Measurements from ENCODE around the gene LMNTD2.

The LMNTD2 gene

GRCh38 chr11:554428-555226 lies 5.9 kb downstream of the LMNTD2 start:
- peak; percentile 62 to 65 for DNase-seq (ENCODE audit: low read depth in 2 of 2)

GRCh38 chr11:553988-554340 lies 6.6 kb downstream of the LMNTD2 start:
- no peak for DNase-seq (ENCODE audit: low read depth in 2 of 2)

- no peak for DNase-seq (ENCODE audit: low read depth in 2 of 2)
These were observed 7.2 kb downstream of the LMNTD2 start for GRCh38 chr11:553083-553987.

- no peak for DNase-seq (ENCODE audit: low read depth in 2 of 2)
These were observed 8.9 kb downstream of the LMNTD2 start for GRCh38 chr11:551596-551995.

- no peak for DNase-seq (ENCODE audit: low read depth in 2 of 2)
These were observed 9.4 kb downstream of the LMNTD2 start for GRCh38 chr11:551131-551530.

- no peak for DNase-seq (ENCODE audit: low read depth in 2 of 2)
These were observed 9.8 kb downstream of the LMNTD2 start for GRCh38 chr11:550746-551085.

GRCh38 chr11:550021-550745 lies 10.4 kb downstream of the LMNTD2 start:
- DNase-seq (ENCODE audit: low read depth in 2 of 2) = no peak

- no peak for DNase-seq (ENCODE audit: low read depth in 2 of 2)
These were observed 11.6 kb downstream of the LMNTD2 start for GRCh38 chr11:548700-549603.

GRCh38 chr11:545171-545570 lies 15.4 kb downstream of the LMNTD2 start:
- DNase-seq (ENCODE audit: low read depth in 2 of 2) = no peak

- DNase-seq (ENCODE audit: low read depth in 2 of 2) = no peak
These were observed 15.7 kb downstream of the LMNTD2 start for GRCh38 chr11:544817-545166.

- DNase-seq (ENCODE audit: low read depth in 2 of 2) = no peak
These were observed 19.1 kb downstream of the LMNTD2 start for GRCh38 chr11:541433-541885.

GRCh38 chr11:540583-541432 lies 19.7 kb downstream of the LMNTD2 start:
- DNase-seq (ENCODE audit: low read depth in 2 of 2) = no peak

GRCh38 chr11:539971-540481 lies 20.5 kb downstream of the LMNTD2 start:
- DNase-seq (ENCODE audit: low read depth in 2 of 2) = no peak

GRCh38 chr11:538431-539051 lies 22.0 kb downstream of the LMNTD2 start:
- DNase-seq (ENCODE audit: low read depth in 2 of 2) = no peak

- DNase-seq (ENCODE audit: low read depth in 2 of 2) = no peak
These were observed 22.7 kb downstream of the LMNTD2 start for GRCh38 chr11:537622-538430.

GRCh38 chr11:536841-537621 lies 23.5 kb downstream of the LMNTD2 start, which contains the start of gene LRRC56:
LRRC56 (plus strand) TSS chr11:537527; CDS start chr11:540685, 3,158 bp downstream.
- DNase-seq (ENCODE audit: low read depth in 2 of 2) = peak; percentile 86

GRCh38 chr11:535519-536454 lies 24.8 kb downstream of the LMNTD2 start, which contains the start of gene HRAS:
HRAS (minus strand) TSS chr11:535576.
- peak; percentile 90 to 93 for DNase-seq (ENCODE audit: low read depth in 2 of 2)
